HEK293 (cell line): Measurements from ENCODE around the gene DPEP1.

Experiments
- CTCF ChIA-PET: fragments of 350-600 bp; formaldehyde crosslinking; extraction: SDS; loops from one replicate; lab custom pipeline; 2021; ENCODE audit warnings: antibody characterized with exemption; lab: Yijun Ruan, JAX
- POLR2A ChIA-PET: fragments of 300-600 bp; formaldehyde crosslinking; extraction: SDS; loops from one replicate; lab custom pipeline; 2020; ENCODE audit warnings: antibody characterized with exemption, inconsistent platforms; lab: Yijun Ruan, JAX
- H3K27ac ChIP-seq: fragments of 200-500 bp; sonication (Bioruptor generic); 2 replicates; pipeline ENCODE4 v1.5.1; 2014; ENCODE audit warnings: low read depth, low read length, control low read depth, inconsistent platforms; ENCODE audit errors: extremely low read depth
- H3K36me3 ChIP-seq, 2 experiments: fragments of 200-500 bp in 1 of 2; sonication (Bioruptor generic) in 1 of 2; 1 replicate in 1 of 2; 2 replicates in 1 of 2; pipeline ENCODE4 v1.5.1; 2014 to 2017; ENCODE audit warnings: inconsistent platforms in 2 of 2, low read length in 2 of 2; ENCODE audit not compliant: control insufficient read depth in 2 of 2, insufficient read depth in 1 of 2
- H3K4me1 ChIP-seq: fragments of 200-500 bp; sonication (Bioruptor generic); 2 replicates; pipeline ENCODE4 v1.5.1; 2014; ENCODE audit warnings: mild to moderate bottlenecking, low read length, inconsistent platforms; ENCODE audit not compliant: control insufficient read depth, insufficient read depth
- H3K4me3 ChIP-seq: 2 replicates; pipeline ENCODE4 v1.5.1; 2011; ENCODE audit warnings: low read depth, mild to moderate bottlenecking, control low read depth, low read length, moderate library complexity
- H3K9me3 ChIP-seq: fragments of 200-500 bp; sonication (Bioruptor generic); 2 replicates; pipeline ENCODE4 v1.5.1; 2014; ENCODE audit warnings: low read depth, low read length, inconsistent platforms; ENCODE audit not compliant: control insufficient read depth, insufficient read depth
- KLF17 ChIP-seq: fragments of 450-650 bp; formaldehyde crosslinking; IDR thresholded peaks from 2 replicates; pipeline ENCODE4 v1.5.1; 2016; ENCODE audit warnings: missing biosample characterization, missing genetic modification characterization
- PBX3 ChIP-seq: sonication (generic); formaldehyde crosslinking; IDR thresholded peaks from 2 replicates; pipeline ENCODE4 v1.8.1; 2022; ENCODE audit warnings: mild to moderate bottlenecking, moderate library complexity, missing genetic modification reagents
- PRDM2 ChIP-seq: fragments of 450-650 bp; formaldehyde crosslinking; IDR thresholded peaks from 2 replicates; pipeline ENCODE4 v1.5.1; 2016; ENCODE audit warnings: missing biosample characterization, missing genetic modification characterization, borderline replicate concordance
- PRDM6 ChIP-seq: fragments of 450-650 bp; formaldehyde crosslinking; IDR thresholded peaks from 2 replicates; pipeline ENCODE4 v1.5.1; 2017; ENCODE audit warnings: missing biosample characterization, missing genetic modification characterization
- SP2 ChIP-seq: fragments of 450-650 bp; formaldehyde crosslinking; IDR thresholded peaks from 2 replicates; pipeline ENCODE4 v1.5.1; 2016; ENCODE audit warnings: missing biosample characterization, missing genetic modification characterization
- ZBTB49 ChIP-seq: fragments of 450-650 bp; formaldehyde crosslinking; IDR thresholded peaks from 2 replicates; pipeline ENCODE4 v1.5.1; 2016; ENCODE audit warnings: missing biosample characterization, missing genetic modification characterization, low read depth
- ZFP3 ChIP-seq: fragments of 450-650 bp; formaldehyde crosslinking; IDR thresholded peaks from 2 replicates; pipeline ENCODE4 v1.5.1; 2016; ENCODE audit warnings: low read depth, missing biosample characterization, missing genetic modification characterization
- ZNF266 ChIP-seq: fragments of 450-650 bp; formaldehyde crosslinking; IDR thresholded peaks from 2 replicates; pipeline ENCODE4 v1.5.1; 2016; ENCODE audit warnings: missing biosample characterization, missing genetic modification characterization, low read depth
- ZNF398 ChIP-seq: fragments of 450-650 bp; formaldehyde crosslinking; IDR thresholded peaks from 2 replicates; pipeline ENCODE4 v1.5.1; 2017; ENCODE audit warnings: missing biosample characterization, missing genetic modification characterization
- ZNF48 ChIP-seq: fragments of 450-650 bp; formaldehyde crosslinking; IDR thresholded peaks from 2 replicates; pipeline ENCODE4 v1.5.1; 2016; ENCODE audit warnings: missing biosample characterization, missing genetic modification characterization
- ZNF518A ChIP-seq: fragments of 450-650 bp; formaldehyde crosslinking; conservative IDR thresholded peaks from 2 replicates; pipeline ENCODE4 v1.5.1; 2016; ENCODE audit warnings: low read depth, missing biosample characterization, missing genetic modification characterization
- ZNF776 ChIP-seq: fragments of 450-650 bp; formaldehyde crosslinking; IDR thresholded peaks from 2 replicates; pipeline ENCODE4 v1.5.0; 2017; ENCODE audit warnings: missing biosample characterization, missing genetic modification characterization, borderline replicate concordance

DPEP1 gene

GRCh38 chr16:89668790-89669158 lies 55.3 kb downstream of the DPEP1 start:
- no peak for TF ChIP-seq KLF17
- no peak for TF ChIP-seq ZFP3
- TF ChIP-seq PRDM2 (tag by site-specific recombination) = no peak
- TF ChIP-seq ZNF776 = no peak
- no peak for TF ChIP-seq PRDM6
- no peak for TF ChIP-seq ZBTB49 (tag by site-specific recombination)
- TF ChIP-seq PBX3 (CRISPR knock-in tag) = no peak
- TF ChIP-seq SP2 (tag by site-specific recombination) = no peak
- TF ChIP-seq ZNF48 (tag by site-specific recombination) = no peak
- no peaks in the 10 kb centered on the region for H3K9me3 ChIP-seq
- ChIA-PET CTCF (interaction anchor here (0.7 kb wide), 2 partner anchors 13 to 666 kb away, joined by 4 read pairs; no protein-coding TSS in a partner anchor), POLR2A (no interaction called here)
- H3K36me3 ChIP-seq = peaks cover 0 to 13% of the 10 kb centered on the region in 2 experiments; a peak in 2 of 3 replicates
- no peaks in the 10 kb centered on the region for H3K4me1 ChIP-seq
- H3K27ac ChIP-seq = no peak overlapping the region
- H3K4me3 ChIP-seq = no peak overlapping the region

- Histone ChIP-seq H3K9me3 (no peaks in the 10 kb centered on the region), H3K36me3 (peaks cover 0 to 5% of the 10 kb centered on the region in 2 experiments; a peak in 2 of 3 replicates), H3K4me1 (no peaks in the 10 kb centered on the region), H3K27ac (no peak overlapping the region), H3K4me3 (no peak overlapping the region)
- ChIA-PET CTCF (interaction anchor here (0.6 kb wide), 1 partner anchor 29 kb away, joined by 3 read pairs; no protein-coding TSS in a partner anchor), POLR2A (interaction anchor here (0.6 to 0.7 kb wide), 2 partner anchors 17 to 73 kb away, joined by 3 to 5 read pairs; partner anchors contain the start of gene CDK10)
- no peak for TF ChIP-seq ZNF518A (tag by site-specific recombination)
- no peak for TF ChIP-seq ZNF266
- no peak for TF ChIP-seq ZNF398 (tag by site-specific recombination)
- no peak for TF ChIP-seq PBX3 (CRISPR knock-in tag)
These were observed 56.3 kb downstream of the DPEP1 start for GRCh38 chr16:89669755-89670154.
